ENCODE measurements around the gene HTR7. TPM values are rescaled to one million over a fixed set of nuclear protein-coding genes. Genes with fewer than 3 reads are reported as not detected.

The HTR7 gene
- total and polyA plus RNA-seq, 9 of the 15 experiments (the other 6 are each of a cell fraction or from before 2014, with no cell fraction given) = 0.07 to 0.33 (median 0.18) TPM

DNA sequence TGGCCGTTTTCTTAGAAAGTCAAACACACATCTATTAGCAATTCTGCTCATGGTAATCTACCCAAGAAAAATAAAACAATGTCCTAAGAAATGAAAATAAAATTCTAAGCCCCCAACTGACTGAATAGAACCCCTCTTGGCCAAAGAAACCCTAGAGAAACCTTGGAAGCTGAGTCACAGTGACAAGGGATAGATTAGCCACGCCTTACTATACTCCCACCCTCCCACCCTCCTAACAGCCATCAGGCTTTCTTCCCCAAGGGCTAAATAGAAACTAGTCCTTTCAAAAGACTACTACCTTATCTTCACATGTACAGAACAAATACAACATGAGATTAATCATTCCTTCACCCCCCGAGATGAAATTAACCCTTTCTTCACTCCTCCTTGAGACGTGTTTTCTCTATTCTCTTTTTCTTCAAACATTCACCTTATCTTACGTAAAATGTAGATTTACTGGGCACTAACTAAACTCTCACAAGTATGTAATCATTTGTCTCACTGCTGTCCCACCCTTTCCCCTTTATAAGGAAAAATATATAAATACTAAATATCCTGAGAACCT, 57.5 kb downstream of the HTR7 start (continued):
- TF ChIP-seq, protein P1, sequence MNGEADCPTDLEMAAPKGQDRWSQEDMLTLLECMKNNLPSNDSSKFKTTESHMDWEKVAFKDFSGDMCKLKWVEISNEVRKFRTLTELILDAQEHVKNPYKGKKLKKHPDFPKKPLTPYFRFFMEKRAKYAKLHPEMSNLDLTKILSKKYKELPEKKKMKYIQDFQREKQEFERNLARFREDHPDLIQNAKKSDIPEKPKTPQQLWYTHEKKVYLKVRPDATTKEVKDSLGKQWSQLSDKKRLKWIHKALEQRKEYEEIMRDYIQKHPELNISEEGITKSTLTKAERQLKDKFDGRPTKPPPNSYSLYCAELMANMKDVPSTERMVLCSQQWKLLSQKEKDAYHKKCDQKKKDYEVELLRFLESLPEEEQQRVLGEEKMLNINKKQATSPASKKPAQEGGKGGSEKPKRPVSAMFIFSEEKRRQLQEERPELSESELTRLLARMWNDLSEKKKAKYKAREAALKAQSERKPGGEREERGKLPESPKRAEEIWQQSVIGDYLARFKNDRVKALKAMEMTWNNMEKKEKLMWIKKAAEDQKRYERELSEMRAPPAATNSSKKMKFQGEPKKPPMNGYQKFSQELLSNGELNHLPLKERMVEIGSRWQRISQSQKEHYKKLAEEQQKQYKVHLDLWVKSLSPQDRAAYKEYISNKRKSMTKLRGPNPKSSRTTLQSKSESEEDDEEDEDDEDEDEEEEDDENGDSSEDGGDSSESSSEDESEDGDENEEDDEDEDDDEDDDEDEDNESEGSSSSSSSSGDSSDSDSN (IDR thresholded peaks at IDR 0.05; ENCODE audit: borderline replicate concordance in 1 of 2, low read depth in 2 of 2, low read length in 2 of 2) = no peak
- TF ChIP-seq ZNF140 (CRISPR knock-in tag; IDR thresholded peaks at IDR 0.05) = no peak
- TF ChIP-seq SMARCB1 (IDR thresholded peaks at IDR 0.05; ENCODE audit: insufficient read length, low read depth) = no peak
- TF ChIP-seq, protein P2, sequence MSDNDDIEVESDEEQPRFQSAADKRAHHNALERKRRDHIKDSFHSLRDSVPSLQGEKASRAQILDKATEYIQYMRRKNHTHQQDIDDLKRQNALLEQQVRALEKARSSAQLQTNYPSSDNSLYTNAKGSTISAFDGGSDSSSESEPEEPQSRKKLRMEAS (CRISPR knock-in tag; IDR thresholded peaks at IDR 0.05) = no peak
- TF ChIP-seq ZBTB17 (CRISPR knock-in tag; IDR thresholded peaks at IDR 0.05) = no peak
- TF ChIP-seq MEF2A (IDR thresholded peaks at IDR 0.05; ENCODE audit: control insufficient read depth, low read depth, low read length) = no peak
- TF ChIP-seq CXXC5 (CRISPR knock-in tag; IDR thresholded peaks at IDR 0.05) = no peak
- TF ChIP-seq, protein P3, sequence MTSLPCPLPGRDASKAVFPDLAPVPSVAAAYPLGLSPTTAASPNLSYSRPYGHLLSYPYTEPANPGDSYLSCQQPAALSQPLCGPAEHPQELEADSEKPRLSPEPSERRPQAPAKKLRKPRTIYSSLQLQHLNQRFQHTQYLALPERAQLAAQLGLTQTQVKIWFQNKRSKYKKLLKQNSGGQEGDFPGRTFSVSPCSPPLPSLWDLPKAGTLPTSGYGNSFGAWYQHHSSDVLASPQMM (CRISPR knock-in tag; IDR thresholded peaks at IDR 0.05) = no peak
- TF ChIP-seq, protein P4, sequence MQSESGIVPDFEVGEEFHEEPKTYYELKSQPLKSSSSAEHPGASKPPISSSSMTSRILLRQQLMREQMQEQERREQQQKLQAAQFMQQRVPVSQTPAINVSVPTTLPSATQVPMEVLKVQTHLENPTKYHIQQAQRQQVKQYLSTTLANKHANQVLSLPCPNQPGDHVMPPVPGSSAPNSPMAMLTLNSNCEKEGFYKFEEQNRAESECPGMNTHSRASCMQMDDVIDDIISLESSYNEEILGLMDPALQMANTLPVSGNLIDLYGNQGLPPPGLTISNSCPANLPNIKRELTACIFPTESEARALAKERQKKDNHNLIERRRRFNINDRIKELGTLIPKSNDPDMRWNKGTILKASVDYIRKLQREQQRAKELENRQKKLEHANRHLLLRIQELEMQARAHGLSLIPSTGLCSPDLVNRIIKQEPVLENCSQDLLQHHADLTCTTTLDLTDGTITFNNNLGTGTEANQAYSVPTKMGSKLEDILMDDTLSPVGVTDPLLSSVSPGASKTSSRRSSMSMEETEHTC (IDR thresholded peaks at IDR 0.05) = no peak
- no peak for TF ChIP-seq FOXJ2 (tag; IDR thresholded peaks at IDR 0.05)
- TF ChIP-seq, protein P5, sequence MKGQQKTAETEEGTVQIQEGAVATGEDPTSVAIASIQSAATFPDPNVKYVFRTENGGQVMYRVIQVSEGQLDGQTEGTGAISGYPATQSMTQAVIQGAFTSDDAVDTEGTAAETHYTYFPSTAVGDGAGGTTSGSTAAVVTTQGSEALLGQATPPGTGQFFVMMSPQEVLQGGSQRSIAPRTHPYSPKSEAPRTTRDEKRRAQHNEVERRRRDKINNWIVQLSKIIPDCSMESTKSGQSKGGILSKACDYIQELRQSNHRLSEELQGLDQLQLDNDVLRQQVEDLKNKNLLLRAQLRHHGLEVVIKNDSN (CRISPR knock-in tag; IDR thresholded peaks at IDR 0.05) = no peak
- TF ChIP-seq HDAC2 (IDR thresholded peaks at IDR 0.05) = no peak
- TF ChIP-seq ATF7 (IDR thresholded peaks at IDR 0.05) = no peak
- no peak for TF ChIP-seq ZNF699 (CRISPR knock-in tag; IDR thresholded peaks at IDR 0.05; ENCODE audit: insufficient replicate concordance)
- TF ChIP-seq CBX2 (IDR thresholded peaks at IDR 0.05; ENCODE audit: insufficient read depth, low read length, poor library complexity, severe bottlenecking) = no peak
- no peak for TF ChIP-seq ATF1 (CRISPR knock-in tag; IDR thresholded peaks at IDR 0.05)
- no peak for TF ChIP-seq ATF1 (tag; IDR thresholded peaks at IDR 0.05)
- TF ChIP-seq KDM4B (IDR thresholded peaks at IDR 0.05; ENCODE audit: borderline replicate concordance in 2 of 2, low read depth in 1 of 2) = no peak
- no peak for TF ChIP-seq NFE2L1 (tag; IDR thresholded peaks at IDR 0.05; ENCODE audit: borderline replicate concordance, low read depth)
- no peak for TF ChIP-seq RFX5 (IDR thresholded peaks at IDR 0.05; ENCODE audit: low read depth, low read length)
- no peak for TF ChIP-seq KAT8 (IDR thresholded peaks at IDR 0.05; ENCODE audit: low read depth)
- TF ChIP-seq EP400 (IDR thresholded peaks at IDR 0.05) = no peak
- TF ChIP-seq, protein P6, sequence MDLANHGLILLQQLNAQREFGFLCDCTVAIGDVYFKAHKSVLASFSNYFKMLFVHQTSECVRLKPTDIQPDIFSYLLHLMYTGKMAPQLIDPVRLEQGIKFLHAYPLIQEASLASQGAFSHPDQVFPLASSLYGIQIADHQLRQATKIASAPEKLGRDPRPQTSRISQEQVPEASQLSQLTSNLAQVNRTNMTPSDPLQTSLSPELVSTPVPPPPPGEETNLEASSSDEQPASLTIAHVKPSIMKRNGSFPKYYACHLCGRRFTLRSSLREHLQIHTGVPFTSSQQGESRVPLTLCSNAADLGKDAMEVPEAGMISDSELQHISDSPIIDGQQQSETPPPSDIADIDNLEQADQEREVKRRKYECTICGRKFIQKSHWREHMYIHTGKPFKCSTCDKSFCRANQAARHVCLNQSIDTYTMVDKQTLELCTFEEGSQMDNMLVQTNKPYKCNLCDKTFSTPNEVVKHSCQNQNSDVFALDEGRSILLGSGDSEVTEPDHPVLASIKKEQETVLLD (IDR thresholded peaks at IDR 0.05) = no peak

All from K562 (cell line).